Fibroblast of mammary gland (primary cell): ENCODE results near the gene RGS16.
A peak's percentile ranks its signal among the peaks of the same experiment; 100 is the strongest.

ENCODE experiments used
- DNase-seq: peaks from one replicate; pipeline ENCODE4 v3.0.0-alpha.2; 2010; ENCODE audit warnings: low read depth
- H3K4me3 ChIP-seq: 2 replicates; pipeline ENCODE4 v1.5.1; 2011; ENCODE audit warnings: low read depth, mild to moderate bottlenecking, low read length, moderate library complexity; ENCODE audit not compliant: control insufficient read depth
- TF ChIP-seq, protein P1 (sequence below): conservative IDR thresholded peaks from 2 replicates; pipeline ENCODE4 v1.5.1; 2011; ENCODE audit warnings: low read depth, low read length, inconsistent platforms; ENCODE audit not compliant: control insufficient read depth, insufficient read depth

RGS16 gene, protein sequence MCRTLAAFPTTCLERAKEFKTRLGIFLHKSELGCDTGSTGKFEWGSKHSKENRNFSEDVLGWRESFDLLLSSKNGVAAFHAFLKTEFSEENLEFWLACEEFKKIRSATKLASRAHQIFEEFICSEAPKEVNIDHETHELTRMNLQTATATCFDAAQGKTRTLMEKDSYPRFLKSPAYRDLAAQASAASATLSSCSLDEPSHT

DNA sequence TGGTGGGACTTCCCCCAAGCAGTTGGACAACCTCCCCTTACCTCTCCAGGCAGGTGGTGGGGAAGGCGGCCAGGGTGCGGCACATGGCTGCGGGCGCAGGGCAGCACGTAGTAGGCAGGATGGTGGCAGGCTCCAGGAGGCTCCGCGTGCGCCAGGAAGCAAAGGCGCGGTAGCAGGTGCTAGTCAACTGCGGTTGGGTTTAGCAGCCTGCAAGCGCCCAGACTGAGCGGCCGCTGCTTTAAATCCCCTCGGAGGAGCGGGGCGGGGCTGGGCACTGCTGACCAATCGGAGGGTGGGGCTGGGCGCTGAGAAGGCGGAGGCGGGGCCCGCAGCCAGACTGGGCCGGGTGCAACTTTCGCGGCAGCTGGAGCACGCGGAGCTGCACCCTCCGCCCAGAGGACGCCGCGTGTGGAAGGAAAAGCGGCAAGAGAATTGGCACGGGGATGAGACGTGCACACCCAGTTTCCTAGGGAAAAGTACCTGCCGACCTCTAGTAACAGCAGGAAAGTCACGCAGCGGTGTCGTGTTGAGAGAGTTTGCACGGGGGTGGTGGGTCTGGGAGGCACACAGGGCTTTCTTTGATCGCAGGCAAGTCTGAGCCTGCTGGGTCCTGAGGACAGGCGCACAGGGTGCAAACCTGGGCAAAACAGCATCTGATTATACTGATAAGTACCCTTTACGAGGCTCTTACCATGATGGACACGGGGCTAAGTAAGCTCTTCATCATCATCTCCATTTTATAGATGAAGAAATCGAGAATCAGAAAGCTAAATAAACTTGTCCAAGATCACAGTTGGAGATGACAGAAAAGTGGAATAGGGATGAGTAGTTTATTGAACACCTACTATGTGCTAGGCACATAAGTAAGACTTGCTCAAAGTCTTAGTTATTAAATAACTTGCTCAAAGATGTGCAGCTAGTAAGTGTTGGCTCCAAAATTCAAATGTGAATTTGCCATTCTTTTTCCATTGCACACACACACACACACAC is at the start of gene RGS16:
RGS16 (minus strand) TSS at position 215 of the 990 bp plus-strand sequence; CDS start at position 85, 130 bp downstream.
- H3K4me3 ChIP-seq, result peak within 1 kb of the TSS; percentile 50
- DNase-seq, result peak; percentile 71
- TF ChIP-seq, protein P1, sequence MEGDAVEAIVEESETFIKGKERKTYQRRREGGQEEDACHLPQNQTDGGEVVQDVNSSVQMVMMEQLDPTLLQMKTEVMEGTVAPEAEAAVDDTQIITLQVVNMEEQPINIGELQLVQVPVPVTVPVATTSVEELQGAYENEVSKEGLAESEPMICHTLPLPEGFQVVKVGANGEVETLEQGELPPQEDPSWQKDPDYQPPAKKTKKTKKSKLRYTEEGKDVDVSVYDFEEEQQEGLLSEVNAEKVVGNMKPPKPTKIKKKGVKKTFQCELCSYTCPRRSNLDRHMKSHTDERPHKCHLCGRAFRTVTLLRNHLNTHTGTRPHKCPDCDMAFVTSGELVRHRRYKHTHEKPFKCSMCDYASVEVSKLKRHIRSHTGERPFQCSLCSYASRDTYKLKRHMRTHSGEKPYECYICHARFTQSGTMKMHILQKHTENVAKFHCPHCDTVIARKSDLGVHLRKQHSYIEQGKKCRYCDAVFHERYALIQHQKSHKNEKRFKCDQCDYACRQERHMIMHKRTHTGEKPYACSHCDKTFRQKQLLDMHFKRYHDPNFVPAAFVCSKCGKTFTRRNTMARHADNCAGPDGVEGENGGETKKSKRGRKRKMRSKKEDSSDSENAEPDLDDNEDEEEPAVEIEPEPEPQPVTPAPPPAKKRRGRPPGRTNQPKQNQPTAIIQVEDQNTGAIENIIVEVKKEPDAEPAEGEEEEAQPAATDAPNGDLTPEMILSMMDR, result no peak

DNA sequence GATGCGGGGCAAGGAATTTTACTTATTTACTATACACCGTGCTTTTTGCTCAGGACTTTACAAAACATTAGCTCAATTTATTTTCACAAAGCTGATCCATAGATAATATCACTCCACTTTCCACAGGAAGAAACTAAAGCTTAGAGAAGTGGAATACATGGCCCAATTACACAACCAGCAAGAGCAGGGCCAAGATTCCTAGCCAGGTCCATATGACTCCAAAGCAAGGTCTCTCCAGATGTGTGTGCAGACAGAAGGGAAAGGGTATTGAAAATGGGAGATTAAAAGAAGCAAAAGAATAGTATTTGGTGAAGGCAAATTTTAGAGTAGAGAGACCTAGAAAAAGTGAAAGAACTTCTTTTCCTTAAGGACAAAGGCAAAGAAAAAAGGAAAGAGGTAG is 49.8 kb upstream of the RGS16 start:
- TF ChIP-seq, protein P1, result no peak
- no peak for DNase-seq
- no peak overlapping the region for H3K4me3 ChIP-seq

DNA sequence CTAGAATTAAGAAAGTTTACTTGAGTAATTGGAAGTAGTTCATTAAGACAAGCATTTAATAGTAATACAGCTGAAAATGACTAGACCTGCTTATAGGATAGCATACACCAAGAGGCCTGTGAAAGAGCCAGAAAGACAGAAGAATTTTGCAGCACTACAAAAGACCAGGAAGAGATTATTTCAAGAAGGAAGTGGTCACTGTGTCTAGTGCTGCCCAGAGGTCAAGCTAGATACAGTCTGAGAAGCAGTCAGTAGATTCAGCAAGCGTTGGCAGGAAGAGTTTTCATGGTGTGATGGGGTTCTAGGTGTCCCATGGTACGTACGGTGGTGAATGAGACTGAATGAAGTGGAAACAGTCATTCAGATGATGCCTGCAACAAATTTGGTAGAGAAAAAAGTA is 48.7 kb upstream of the RGS16 start:
- no peak overlapping the region for H3K4me3 ChIP-seq
- no peak for DNase-seq
- TF ChIP-seq, protein P1, result no peak

DNA sequence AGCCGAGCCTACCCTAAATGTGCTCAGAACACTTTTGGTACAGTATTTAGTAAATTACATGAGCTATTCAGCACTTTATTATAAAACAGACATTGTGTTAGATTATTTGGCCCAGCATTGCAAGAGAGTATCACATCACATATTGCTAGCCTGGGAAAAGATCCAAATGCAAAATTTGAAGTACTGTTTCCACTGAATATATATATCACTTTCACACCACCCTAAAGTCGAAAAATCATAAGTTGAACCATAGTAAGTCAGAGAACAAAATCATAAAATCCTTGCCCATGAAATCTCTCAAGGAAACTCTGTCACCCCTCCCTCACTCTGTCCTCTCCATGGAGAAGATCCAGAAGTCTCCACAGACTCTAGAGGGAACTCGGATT is 47.1 kb upstream of the RGS16 start:
- no peak overlapping the region for H3K4me3 ChIP-seq
- no peak for DNase-seq
- TF ChIP-seq, protein P1, result no peak

DNA sequence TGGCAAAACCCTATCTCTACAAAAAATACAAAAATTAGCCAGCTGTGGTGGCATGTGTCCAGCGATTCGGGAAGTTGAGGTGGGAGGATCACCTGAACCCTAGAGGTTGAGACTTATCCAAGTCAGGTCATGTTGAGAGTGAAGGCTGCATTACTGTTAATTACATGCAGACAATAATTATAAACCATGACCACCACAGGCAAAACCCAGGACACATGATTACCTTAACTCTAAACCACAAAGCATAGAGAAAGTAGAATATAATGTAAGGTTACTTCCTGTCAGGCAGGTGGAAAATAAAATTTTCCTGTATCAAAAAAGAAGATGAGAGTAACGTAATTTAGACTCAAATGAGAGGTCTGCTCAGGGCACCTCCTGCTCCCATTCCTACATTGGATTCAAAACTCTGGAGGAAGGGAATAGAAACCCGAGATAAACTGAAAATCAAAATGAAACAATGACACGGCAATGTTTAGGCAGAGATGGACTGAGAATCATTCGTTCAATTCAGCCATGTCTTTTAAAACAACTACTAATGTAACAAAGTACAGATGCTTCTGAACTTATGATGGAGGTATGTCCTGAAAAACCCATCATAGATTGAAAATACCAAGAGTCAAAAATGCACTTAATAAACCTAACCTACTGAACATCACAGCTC is 46.6 kb upstream of the RGS16 start:
- no peak overlapping the region for H3K4me3 ChIP-seq
- TF ChIP-seq, protein P1, result no peak
- DNase-seq, result no peak

DNA sequence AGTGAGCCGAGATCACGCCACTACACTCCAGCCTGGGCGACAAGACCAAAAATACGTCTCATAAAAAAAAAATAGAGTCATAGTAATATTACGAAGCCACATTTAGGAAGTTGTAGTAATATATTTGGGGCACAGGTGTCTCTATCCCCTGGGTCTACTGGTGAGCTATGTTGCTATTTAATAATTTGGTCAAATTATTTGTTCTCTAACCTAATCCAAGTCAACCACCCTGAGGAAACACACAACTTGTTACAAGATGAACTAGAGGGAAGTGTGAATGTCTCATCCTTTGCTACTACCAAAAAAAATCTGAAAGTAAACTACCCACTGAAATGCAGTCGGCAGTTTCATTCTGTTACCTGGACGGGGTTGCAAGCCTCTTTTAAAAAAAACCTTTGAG is 44.9 kb upstream of the RGS16 start:
- TF ChIP-seq, protein P1, result no peak
- H3K4me3 ChIP-seq, result no peak overlapping the region
- DNase-seq, result no peak
